HepG2 (cell line): ENCODE measurements around the gene RRBP1. TPM values are rescaled to one million over a fixed set of nuclear protein-coding genes. Genes with fewer than 3 reads are reported as not detected.

Source experiments
- CEBPB ChIP-seq: IDR thresholded peaks from 2 replicates; pipeline ENCODE4 v1.6.1; 2011; ENCODE audit warnings: low read depth, low read length, improper control_type of control experiment, borderline replicate concordance
- CHCHD3 ChIP-seq: sonication (generic); formaldehyde crosslinking; IDR thresholded peaks from 2 replicates; pipeline ENCODE4 v1.8.0; 2022; ENCODE audit warnings: mild to moderate bottlenecking, missing genetic modification reagents, moderate library complexity
- GTF2F1 ChIP-seq: fragments of 150-350 bp; IDR thresholded peaks from 2 replicates; pipeline ENCODE4 v1.6.1; 2014; ENCODE audit warnings: low read length
- HMG20A ChIP-seq: IDR thresholded peaks from 2 replicates; pipeline ENCODE4 v1.6.1; 2016; ENCODE audit warnings: borderline replicate concordance
- HNF1B ChIP-seq: sonication (generic); formaldehyde crosslinking; IDR thresholded peaks from 2 replicates; pipeline ENCODE4 v1.5.1; 2020; ENCODE audit warnings: mild to moderate bottlenecking, moderate library complexity, missing genetic modification reagents
- MAFK ChIP-seq, 2 experiments: IDR thresholded peaks in 1 of 2; conservative IDR thresholded peaks in 1 of 2; 2 replicates each; pipeline ENCODE4 v1.6.1; 2011; ENCODE audit warnings: improper control_type of control experiment in 2 of 2, low read length in 2 of 2
- NCOA1 ChIP-seq: sonication (generic); formaldehyde crosslinking; IDR thresholded peaks from 2 replicates; pipeline ENCODE4 v1.9.0; 2021; ENCODE audit warnings: missing genetic modification reagents
- SMARCE1 ChIP-seq: fragments of 450-650 bp; IDR thresholded peaks from 2 replicates; pipeline ENCODE4 v1.6.1; 2017; ENCODE audit warnings: borderline replicate concordance
- SP5 ChIP-seq: IDR thresholded peaks from 2 replicates; pipeline ENCODE4 v1.6.1; 2016; ENCODE audit warnings: low read depth, borderline replicate concordance
- SRSF9 ChIP-seq: fragments of 200-400 bp; formaldehyde crosslinking; IDR thresholded peaks from 2 replicates; pipeline ENCODE4 v1.6.1; 2018; ENCODE audit warnings: borderline replicate concordance, mild to moderate bottlenecking, low read depth, low read length; ENCODE audit not compliant: insufficient read depth, poor library complexity, severe bottlenecking
- THAP8 ChIP-seq: sonication (generic); formaldehyde crosslinking; IDR thresholded peaks from 2 replicates; pipeline ENCODE4 v1.5.1; 2020; ENCODE audit warnings: missing genetic modification reagents, mild to moderate bottlenecking, borderline replicate concordance
- ZFP1 ChIP-seq: IDR thresholded peaks from 2 replicates; pipeline ENCODE4 v1.6.1; 2016
- ZNF136 ChIP-seq: sonication (generic); formaldehyde crosslinking; IDR thresholded peaks from 2 replicates; pipeline ENCODE4 v1.8.1; 2022; ENCODE audit warnings: low read depth, mild to moderate bottlenecking, moderate library complexity, missing genetic modification reagents
- ZNF142 ChIP-seq: sonication (generic); formaldehyde crosslinking; IDR thresholded peaks from 2 replicates; pipeline ENCODE4 v1.4.0; 2020; ENCODE audit warnings: missing genetic modification reagents
- ZNF382 ChIP-seq: sonication (generic); formaldehyde crosslinking; IDR thresholded peaks from 2 replicates; pipeline ENCODE4 v1.5.0; 2020; ENCODE audit warnings: missing genetic modification reagents, mild to moderate bottlenecking, borderline replicate concordance
- ZNF414 ChIP-seq: sonication (generic); formaldehyde crosslinking; IDR thresholded peaks from 2 replicates; pipeline ENCODE4 v1.5.0; 2020; ENCODE audit warnings: missing genetic modification reagents
- ZNF44 ChIP-seq: sonication (generic); formaldehyde crosslinking; IDR thresholded peaks from 2 replicates; pipeline ENCODE4 v1.5.1; 2020; ENCODE audit warnings: mild to moderate bottlenecking, missing genetic modification reagents
- ZNF501 ChIP-seq: sonication (generic); formaldehyde crosslinking; IDR thresholded peaks from 2 replicates; pipeline ENCODE4 v1.5.1; 2020; ENCODE audit warnings: mild to moderate bottlenecking, moderate library complexity, missing genetic modification reagents
- ZNF839 ChIP-seq: sonication (generic); formaldehyde crosslinking; IDR thresholded peaks from 2 replicates; pipeline ENCODE4 v1.4.0; 2020; ENCODE audit warnings: missing genetic modification reagents, mild to moderate bottlenecking, borderline replicate concordance
- ZSCAN20 ChIP-seq: sonication (generic); formaldehyde crosslinking; IDR thresholded peaks from 2 replicates; pipeline ENCODE4 v1.4.0; 2020; ENCODE audit warnings: missing genetic modification reagents, mild to moderate bottlenecking, borderline replicate concordance
- polyA plus RNA-seq, 8 experiments: library from polyadenylated mRNA; depleted of rRNA in 3 of 8; stranded (reverse) in 7 of 8; unstranded in 1 of 8; fragments of >200 nt; fragmentation: Illumina TruSeq in 4 of 8; extraction: Trizol in 4 of 8; gene quantifications; 2 replicates each; pipeline versions ENCODE4 v1.2.1 to v1.2.3, GENCODE V29; 2011 to 2016; ENCODE audit warnings: low read depth in 4 of 8, missing spikeins in 1 of 8, mixed read lengths in 1 of 8; ENCODE audit not compliant: insufficient read depth in 1 of 8
- total RNA-seq, 5 experiments: library from RNA; depleted of rRNA; stranded (reverse); fragments of >200 nt; fragmentation: Illumina TruSeq; extraction: Trizol; gene quantifications; 2 replicates each; pipeline ENCODE4 v1.2.3, GENCODE V29; 2016; ENCODE audit warnings: low read depth in 1 of 5

Gene RRBP1
- total and polyA plus RNA-seq, 2 of the 13 experiments (the other 11 are each of a cell fraction or from before 2014, with no cell fraction given): 150 to 222 TPM

DNA sequence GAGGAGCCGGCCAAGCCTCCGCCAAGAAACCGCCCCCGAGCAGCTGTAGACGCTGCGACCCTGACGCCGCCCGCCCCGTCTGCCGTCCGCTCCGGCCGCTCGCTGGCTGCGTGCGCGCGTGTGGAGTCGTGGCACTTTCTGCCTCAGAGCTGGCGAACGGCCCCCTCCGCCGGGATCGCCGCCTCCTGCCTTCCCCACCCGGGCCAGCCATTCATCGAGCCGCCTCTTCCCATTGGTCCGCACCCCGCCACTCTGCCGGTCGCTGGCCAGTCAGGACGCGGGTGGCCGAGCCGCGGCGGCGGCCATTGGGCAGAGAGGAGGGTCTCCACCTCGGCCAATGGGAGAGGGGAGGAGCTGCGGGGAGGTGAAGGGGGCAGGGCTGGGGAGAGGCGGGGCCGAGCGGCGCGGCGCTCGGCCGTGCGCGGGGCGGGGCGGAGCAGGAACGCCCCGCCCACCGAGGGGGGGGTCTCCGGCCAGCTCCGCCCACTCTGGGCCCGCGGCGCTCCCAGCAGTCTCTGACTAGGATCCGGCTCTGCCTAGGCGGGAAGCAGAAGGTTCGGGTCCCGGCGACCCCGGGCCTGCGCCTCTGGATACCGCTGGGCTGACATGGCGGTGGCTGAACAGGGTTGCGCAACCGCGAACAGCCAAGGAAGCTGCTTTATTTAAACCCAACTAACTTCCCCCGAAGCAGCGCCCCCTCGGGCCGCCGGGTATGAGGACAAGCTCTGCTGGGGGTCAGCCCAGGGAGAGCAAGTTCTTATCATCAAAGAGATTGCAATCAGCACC is at the start of gene RRBP1 (continued):
- peak; percentile 60; the same call in 1 of the 2 replicates for TF ChIP-seq ZNF142
- TF ChIP-seq SMARCE1: no peak
- no peak; the same call in 1 of the 2 replicates for TF ChIP-seq ZNF44 (CRISPR knock-in tag)
- peak; percentile 98 for TF ChIP-seq ZNF501
- peak; percentile 75; the same call in 1 of the 2 replicates for TF ChIP-seq GTF2F1
- TF ChIP-seq ZNF839 (CRISPR knock-in tag): no peak
- peak; percentile 84 for TF ChIP-seq SP5 (CRISPR knock-in tag)
- TF ChIP-seq ZNF136 (CRISPR knock-in tag): 0 out of 2 replicates have a peak, but pooled peaks have one; percentile 19
- no peak for TF ChIP-seq SRSF9
- TF ChIP-seq HMG20A (CRISPR knock-in tag): peak; percentile 62; the same call in 1 of the 2 replicates
- TF ChIP-seq CEBPB: peak; percentile 100
- no peak for TF ChIP-seq ZNF382 (CRISPR knock-in tag)
- TF ChIP-seq CHCHD3: peak; percentile 73; the same call in 1 of the 2 replicates
- TF ChIP-seq ZFP1 (CRISPR knock-in tag): peak; percentile 34; the same call in 1 of the 2 replicates
- peak; percentile 87 for TF ChIP-seq HNF1B (CRISPR knock-in tag)
- peak; percentile 77; the same call in 1 of the 2 replicates for TF ChIP-seq NCOA1 (CRISPR knock-in tag)
- peak; percentile 95 for TF ChIP-seq ZNF414 (CRISPR knock-in tag)
- TF ChIP-seq THAP8 (CRISPR knock-in tag): peak; percentile 21; the same call in 1 of the 2 replicates
- no peak for TF ChIP-seq MAFK (conservative IDR thresholded peaks at IDR 0.05 in 1 of 2, IDR thresholded peaks at IDR 0.05 in 1 of 2; ENCODE audit: low read length in 2 of 2)
- TF ChIP-seq ZSCAN20 (CRISPR knock-in tag): peak; percentile 96
